GM12873 (cell line): ENCODE results near the gene MYZAP.

Experiments
- CTCF ChIP-seq: IDR thresholded peaks from 2 replicates; pipeline ENCODE4 v1.5.1; 2012; ENCODE audit warnings: low read depth, mild to moderate bottlenecking, moderate library complexity, low read length, control low read depth; ENCODE audit not compliant: insufficient read depth; ENCODE audit errors: missing control alignments

The MYZAP gene

GRCh38 chr15:57675481-57676181 is 83.9 kb downstream of the MYZAP start:
- TF ChIP-seq CTCF, result no peak

- TF ChIP-seq CTCF, result no peak
Measured at GRCh38 chr15:57676585-57676984, 84.9 kb downstream of the MYZAP start.

- TF ChIP-seq CTCF, result no peak
Measured at GRCh38 chr15:57677204-57677603, 85.5 kb downstream of the MYZAP start.

- no peak for TF ChIP-seq CTCF
Measured at GRCh38 chr15:57680021-57680420, 88.3 kb downstream of the MYZAP start.

- TF ChIP-seq CTCF, result no peak
Measured at GRCh38 chr15:57681011-57681410, 89.3 kb downstream of the MYZAP start.

- no peak for TF ChIP-seq CTCF
Measured at GRCh38 chr15:57683481-57683880, 91.8 kb downstream of the MYZAP start.

- no peak for TF ChIP-seq CTCF
Measured at GRCh38 chr15:57684491-57685151, 92.9 kb downstream of the MYZAP start.
